ENCODE results near the gene PHC1. TPM values are rescaled to one million over a fixed set of nuclear protein-coding genes. Genes with fewer than 3 reads are reported as not detected.
"Not testable (repeated sequence)": the region's sequence is repeated elsewhere in the genome, so short reads cannot be mapped to it uniquely, and the experiment has no call there.

The PHC1 gene
- total RNA-seq, 1 experiment from 2014 or later, result 11.3 TPM

DNA sequence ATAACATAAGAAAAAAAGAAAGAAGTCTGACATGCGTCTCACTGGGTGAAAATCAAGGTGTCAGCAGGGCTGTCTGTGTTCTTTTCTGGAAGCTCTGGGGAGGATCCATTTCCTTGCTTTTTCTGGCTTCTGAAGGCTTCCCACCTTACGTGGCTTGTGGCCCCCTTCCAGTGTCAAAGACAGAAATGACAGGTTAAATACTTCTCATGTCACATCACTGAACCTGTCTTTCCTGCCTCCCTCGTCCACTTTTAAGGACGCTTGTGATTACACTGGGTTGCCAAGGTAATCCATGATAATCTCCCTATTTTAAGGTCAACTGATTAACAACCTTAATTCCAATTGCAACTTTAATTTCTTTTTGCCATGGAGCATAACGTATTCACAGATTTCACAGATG, 4.6 kb upstream of the PHC1 start:
- DNase-seq (ENCODE audit: low read depth), result no peak

DNA sequence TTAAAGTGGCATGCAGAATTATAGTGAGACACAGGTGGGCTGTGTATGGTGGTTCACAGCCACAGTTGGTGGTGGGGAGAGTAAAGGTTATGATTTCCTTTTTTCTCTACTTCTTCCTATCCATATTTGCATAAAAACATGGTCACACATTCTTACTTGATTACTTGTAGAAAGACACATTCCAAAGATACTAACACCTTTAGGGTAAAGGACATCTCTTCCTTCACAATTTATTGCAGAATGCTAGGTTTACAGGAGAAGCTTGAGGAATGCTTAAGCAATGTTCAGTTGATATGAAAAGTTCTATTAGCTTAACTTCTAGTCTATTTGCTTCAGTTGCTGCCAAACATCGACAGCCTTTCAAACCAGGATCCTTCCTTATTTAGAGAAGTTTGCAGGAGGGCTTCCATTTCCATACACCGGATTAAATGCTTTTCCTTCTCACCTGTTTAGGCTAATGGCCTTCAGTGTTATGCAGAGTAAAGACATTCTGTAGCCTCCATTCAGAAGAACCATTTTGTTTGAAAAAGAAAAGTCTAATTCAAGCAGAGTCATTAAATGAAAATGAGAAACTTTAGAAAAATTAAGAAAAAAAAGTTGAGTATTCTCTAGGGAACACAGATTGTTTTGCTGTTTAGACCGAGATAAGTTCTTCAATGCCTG, 2.6 kb upstream of the PHC1 start:
- no peak for DNase-seq (ENCODE audit: low read depth)

GRCh38 chr12:8912914-8913313, 1.4 kb upstream of the PHC1 start:
- no peak for DNase-seq (ENCODE audit: low read depth)

DNA sequence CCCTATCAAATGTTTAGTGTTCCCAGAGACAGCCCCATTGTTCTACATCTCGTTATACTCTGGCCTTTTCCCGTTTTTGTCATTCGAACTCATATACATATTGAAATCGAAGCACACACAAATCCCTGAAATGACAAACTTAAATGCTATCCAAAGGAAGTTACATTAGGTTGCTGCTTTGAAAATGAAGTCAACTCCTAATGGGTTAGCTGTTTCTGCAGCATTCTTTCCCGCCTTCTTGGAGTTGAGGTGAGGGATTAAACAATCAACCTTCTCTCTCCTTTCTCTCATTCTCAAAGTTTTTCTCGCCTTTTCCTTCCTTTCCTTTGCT, 642 bp upstream of the PHC1 start:
- DNase-seq (ENCODE audit: low read depth), result no peak

- peak; percentile 57 for DNase-seq (ENCODE audit: low read depth)
Measured at GRCh38 chr12:8914716-8915526, 612 bp downstream of the PHC1 start.

- no peak for DNase-seq (ENCODE audit: low read depth)
Measured at GRCh38 chr12:8916154-8916553, 1.8 kb downstream of the PHC1 start.

- DNase-seq (ENCODE audit: low read depth), result no peak
Measured at GRCh38 chr12:8917031-8917430, 2.7 kb downstream of the PHC1 start.

- no peak for DNase-seq (ENCODE audit: low read depth)
Measured at GRCh38 chr12:8917751-8918150, 3.4 kb downstream of the PHC1 start.

- DNase-seq (ENCODE audit: low read depth), result not testable (repeated sequence)
Measured at GRCh38 chr12:8919643-8920042, 5.3 kb downstream of the PHC1 start.

GRCh38 chr12:8922544-8922943, 8.2 kb downstream of the PHC1 start:
- DNase-seq (ENCODE audit: low read depth), result no peak

- DNase-seq (ENCODE audit: low read depth), result not testable (repeated sequence)
Measured at GRCh38 chr12:8930655-8931323, 16.5 kb downstream of the PHC1 start.

DNA sequence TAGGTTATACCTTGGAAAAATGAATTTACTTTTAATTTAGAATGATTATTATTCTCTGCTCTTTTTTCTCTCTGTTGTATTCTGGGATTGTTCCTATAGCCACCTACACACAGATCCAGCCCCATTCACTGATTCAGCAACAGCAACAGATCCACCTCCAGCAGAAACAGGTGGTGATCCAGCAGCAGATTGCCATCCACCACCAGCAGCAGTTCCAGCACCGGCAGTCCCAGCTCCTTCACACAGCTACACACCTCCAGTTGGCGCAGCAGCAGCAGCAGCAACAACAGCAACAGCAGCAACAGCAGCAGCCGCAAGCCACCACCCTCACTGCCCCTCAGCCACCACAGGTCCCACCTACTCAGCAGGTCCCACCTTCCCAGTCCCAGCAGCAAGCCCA, 18.2 kb downstream of the PHC1 start:
- not testable (repeated sequence) for DNase-seq (ENCODE audit: low read depth)

DNA sequence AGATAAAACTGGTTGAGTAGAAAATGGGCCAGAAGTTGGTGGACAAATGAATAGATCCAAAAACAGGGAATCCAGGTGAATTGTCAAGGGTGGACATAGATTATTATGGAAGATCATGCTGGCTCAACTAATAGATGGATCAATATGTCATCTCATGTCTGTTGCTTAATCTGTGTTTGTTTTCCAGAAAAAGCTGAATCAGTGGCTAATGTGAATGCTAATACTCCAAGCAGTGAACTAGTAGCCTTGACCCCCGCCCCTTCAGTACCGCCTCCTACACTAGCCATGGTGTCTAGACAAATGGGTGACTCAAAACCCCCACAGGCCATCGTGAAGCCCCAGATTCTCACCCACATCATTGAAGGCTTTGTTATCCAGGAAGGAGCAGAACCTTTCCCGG, 19.8 kb downstream of the PHC1 start:
- DNase-seq (ENCODE audit: low read depth), result not testable (repeated sequence)

- DNase-seq (ENCODE audit: low read depth), result no peak
Measured at GRCh38 chr12:8936735-8937134, 22.4 kb downstream of the PHC1 start.

DNA sequence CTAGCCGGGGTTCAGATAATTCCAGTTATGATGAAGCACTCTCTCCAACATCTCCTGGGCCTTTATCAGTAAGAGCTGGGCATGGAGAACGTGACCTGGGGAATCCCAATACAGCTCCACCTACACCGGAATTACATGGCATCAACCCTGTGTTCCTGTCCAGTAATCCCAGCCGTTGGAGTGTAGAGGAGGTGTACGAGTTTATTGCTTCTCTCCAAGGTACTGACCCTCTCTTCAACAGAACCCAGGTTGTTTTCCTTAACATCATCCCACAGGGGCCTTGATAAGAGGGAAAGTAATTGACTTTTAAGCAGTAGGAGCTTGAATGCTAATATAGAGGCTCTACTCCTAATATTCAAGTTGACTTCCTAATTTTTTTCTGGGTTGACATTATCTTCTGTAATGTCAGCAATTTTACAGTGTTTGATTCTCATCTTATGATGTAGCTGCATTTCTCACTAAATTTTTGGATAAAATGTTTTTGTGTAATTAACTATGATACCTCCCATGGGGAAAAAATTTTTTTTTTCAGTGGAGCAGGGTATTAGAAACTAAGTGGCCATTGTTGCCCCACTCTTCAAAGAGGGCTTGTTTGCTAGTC, 23.6 kb downstream of the PHC1 start:
- not testable (repeated sequence) for DNase-seq (ENCODE audit: low read depth)

DNA sequence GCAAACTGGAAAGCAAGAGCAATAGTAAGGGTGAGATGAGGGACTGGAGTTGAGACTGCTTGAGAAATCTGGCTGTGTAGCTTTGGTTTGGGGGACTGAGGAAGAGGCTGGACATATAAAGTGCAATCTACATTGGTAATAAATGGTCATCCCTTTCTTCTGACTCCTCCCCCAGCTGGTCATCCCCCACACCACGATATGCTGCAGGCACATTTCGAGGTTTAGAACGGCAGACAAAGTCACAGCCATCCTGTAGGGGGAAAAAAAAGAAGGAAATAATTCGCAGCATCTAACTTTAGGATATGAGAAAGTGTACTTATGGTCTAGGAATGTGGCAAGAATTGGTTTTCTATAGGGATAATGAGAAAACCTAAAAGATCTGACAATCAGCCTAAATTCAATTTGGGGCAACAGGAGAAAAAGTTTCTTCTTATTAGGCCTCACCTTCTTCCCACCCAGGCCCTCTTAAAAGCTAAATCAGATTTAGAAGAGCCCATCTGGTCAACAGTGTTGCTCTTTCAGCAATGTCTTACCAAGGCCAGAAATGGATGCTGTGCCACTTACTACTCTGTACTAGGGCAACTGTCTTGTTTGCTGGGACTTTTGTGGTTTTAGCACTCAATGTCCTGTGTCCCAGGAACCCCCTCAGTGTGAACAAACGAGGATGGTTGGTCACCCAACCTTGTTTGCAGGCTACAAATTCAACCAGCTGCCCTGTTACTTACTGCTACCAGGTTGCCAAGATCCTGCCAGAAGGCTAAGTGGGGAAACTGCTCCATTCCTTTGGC, 27.6 kb downstream of the PHC1 start:
- DNase-seq (ENCODE audit: low read depth), result no peak

DNA sequence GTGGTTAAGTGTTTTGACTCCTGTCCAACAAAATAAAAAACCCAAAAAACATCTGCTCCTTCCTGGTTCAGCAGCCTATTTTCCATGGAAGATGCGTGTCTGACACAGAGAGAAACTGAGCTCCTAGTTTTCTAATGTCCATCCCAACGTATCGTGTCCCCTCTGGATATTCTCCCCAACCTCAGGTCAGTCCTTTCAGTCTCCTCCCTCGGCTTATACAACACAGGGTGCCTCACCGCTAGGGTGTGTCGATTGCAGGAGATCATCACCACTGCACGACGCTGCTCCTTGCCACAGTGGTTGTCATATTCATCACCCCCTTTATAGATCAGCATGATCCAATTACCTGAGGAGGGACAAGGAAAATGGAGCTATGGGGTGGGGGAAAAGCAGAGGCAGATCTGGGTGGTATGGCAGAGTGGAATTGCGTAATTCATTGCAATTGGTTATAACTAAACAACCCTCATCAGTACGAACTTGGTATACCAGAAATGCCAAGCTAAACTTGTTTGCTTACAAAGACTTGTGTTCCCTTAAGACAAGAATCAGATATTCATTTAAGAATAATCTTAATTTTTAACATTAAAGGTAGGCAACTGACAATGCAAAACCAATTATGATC, 29.4 kb downstream of the PHC1 start:
- no peak for DNase-seq (ENCODE audit: low read depth)

DNA sequence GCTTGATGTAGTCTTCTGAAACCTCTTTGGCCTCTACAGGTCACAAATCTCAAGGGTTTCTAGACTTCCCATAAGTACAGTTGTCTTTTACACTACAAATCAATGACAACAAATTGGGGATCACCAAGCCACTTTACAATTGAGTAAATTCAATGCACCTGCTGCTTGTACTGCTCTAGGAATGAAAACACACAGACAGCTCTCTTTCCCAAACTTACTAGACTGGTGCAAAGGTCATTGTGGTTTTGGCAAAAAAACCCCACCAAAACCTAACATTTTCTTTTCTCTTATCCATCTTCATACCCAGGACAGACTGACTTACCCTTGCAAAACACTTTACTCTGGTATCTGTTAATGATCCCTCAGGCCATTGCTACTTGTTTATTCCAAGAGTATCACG, 32.4 kb downstream of the PHC1 start:
- DNase-seq (ENCODE audit: low read depth), result no peak

DNA sequence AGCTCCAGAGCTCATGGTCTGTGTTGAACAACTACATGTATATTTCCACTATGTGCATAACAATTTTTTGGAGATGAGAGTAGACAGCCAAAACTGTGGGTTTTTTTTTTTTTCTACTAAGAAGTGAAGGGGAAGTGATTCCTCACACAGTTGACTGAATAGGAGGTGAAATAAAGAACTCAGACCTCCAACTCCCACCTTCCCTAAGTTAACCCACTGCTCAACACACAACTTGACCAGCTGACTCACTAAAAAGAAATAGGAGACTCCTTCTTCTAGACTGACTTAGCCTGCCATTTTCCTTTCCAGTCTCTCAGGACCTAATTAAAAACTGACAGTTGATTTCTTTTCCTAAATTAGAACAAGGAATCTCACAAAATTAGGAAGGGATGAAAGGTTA, 33.4 kb downstream of the PHC1 start:
- no peak for DNase-seq (ENCODE audit: low read depth)

DNA sequence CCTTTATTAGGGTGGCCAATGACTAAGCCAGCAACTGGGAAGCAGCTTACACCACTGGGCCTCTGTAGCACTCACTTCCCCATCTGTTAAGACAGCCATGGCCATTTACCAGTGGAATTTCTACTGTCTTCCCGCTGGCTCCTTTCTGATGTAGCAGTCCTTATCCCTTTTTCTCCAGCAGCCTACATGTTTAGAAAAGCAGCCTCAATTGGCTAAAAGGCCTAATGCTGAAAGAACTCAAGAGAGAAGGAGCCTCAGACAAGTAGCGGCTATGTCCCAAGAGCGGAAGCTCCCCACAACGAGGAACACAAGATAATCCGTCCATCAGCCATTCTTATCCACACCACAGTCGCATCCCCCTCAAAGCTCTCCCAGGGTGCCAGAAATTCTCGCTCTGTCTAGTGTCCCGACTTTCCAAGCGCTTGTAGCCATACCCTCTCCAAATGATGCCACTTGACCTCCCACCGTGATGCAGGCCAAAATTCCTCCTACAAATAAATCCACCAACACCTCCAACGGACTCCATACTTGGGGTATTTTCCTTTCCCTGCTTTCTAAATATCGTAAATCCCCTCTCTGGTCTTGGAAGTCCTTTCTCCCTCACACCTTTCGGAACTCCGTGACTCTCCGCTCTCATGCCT, 34.5 kb downstream of the PHC1 start:
- peak; percentile 15 for DNase-seq (ENCODE audit: low read depth)
